HG03520 (cell line): ENCODE data around the gene NT5DC1.
"Not testable (repeated sequence)": the region's sequence is repeated elsewhere in the genome, so short reads cannot be mapped to it uniquely, and the experiment has no call there.

ENCODE experiments used
- ATAC-seq: cut with Tn5 transposase; IDR thresholded peaks from one replicate; pipeline ENCODE4 v1.9.1; 2021; ENCODE audit warnings: mild to moderate bottlenecking, moderate library complexity; ENCODE audit not compliant: unreplicated experiment

The NT5DC1 gene

GRCh38 chr6:116088946-116089345 lies 11.7 kb upstream of the NT5DC1 start:
- ATAC-seq, result no peak

GRCh38 chr6:116090251-116090650 lies 10.4 kb upstream of the NT5DC1 start:
- peak; percentile 63 for ATAC-seq

DNA sequence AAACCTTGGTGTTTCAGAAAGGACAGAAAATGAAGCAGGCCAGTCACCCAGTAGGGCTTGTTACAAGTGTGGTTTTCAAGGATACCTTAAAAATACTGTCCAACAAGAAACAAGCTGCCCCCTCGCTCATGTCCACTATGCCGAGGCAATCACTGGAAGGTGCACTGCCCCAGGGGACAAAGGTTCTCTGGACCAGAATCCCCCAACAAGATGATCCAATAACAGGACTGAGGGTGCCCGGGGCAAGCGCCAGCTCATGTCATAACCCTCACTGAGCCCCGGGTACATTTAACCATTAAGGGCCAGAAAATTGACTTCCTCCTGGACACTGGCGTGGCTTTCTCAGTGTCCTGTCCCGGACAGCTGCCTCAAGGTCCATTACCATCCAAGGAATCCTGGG lies 6.6 kb upstream of the NT5DC1 start:
- ATAC-seq, result no peak

- not testable (repeated sequence) for ATAC-seq
Measured at GRCh38 chr6:116096048-116096759, 4.4 kb upstream of the NT5DC1 start.

DNA sequence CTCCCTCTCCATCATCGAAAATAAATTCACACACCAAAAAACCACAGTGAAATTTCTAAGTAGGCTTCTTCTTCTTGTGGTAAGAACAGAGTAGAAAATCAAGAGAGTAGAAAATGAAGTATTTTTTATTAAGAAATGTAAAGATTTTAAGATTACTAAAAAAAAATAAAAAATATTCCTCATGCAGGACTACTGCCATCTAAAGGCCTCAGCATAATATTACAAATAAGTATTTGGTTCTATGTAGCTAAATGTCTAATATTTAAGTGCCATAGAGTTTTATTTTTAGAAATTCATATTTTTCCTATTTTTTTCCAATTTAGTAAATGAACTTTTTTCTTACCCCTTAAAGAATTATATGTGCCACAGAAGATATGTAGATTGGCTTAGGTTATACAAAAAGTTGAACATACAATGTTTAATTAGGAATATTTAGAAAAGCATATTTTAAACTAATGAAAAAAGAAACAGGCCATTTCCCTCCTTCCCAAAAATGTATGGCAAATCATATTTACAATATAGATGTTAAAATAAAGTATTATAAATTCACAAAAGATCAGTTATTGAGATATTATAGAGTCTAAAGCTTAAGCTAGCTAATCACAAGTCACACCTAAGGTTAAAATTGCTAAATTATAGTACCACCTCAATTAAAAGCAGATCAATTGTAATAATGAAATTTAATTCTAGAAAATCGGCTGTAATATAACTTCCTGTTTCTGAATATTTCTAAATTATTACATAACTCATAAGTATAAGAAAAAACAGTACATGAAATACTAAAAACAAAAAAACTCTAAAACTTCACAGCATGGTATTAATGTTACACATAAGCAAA lies 3.5 kb upstream of the NT5DC1 start:
- ATAC-seq, result no peak

- no peak for ATAC-seq
Measured at GRCh38 chr6:116099036-116099435, 1.6 kb upstream of the NT5DC1 start.

GRCh38 chr6:116101302-116101718 lies 657 bp downstream of the NT5DC1 start:
- no peak for ATAC-seq

- no peak for ATAC-seq
Measured at GRCh38 chr6:116101790-116102189, 1.1 kb downstream of the NT5DC1 start.

- no peak for ATAC-seq
Measured at GRCh38 chr6:116102873-116103272, 2.2 kb downstream of the NT5DC1 start.

- ATAC-seq, result no peak
Measured at GRCh38 chr6:116104636-116105035, 4.0 kb downstream of the NT5DC1 start.

DNA sequence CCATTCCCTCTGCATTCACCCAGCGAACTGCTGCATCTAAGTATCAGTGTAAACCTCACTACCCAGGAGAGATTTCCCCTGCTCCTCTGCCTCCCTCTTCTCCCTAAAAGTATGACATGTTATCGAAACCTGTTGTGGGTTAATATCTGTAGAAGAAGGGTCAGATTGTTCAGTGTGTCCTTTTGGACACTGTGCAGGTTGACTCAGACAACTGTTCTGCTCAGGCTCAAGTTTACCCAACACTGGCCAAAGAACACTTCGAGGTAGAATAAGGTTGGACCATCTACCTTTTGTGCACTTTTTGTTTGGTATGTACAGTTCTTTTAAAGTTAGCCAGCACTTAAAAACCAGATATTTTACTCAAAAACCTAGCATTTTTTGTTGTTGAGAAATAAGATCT lies 4.6 kb downstream of the NT5DC1 start:
- ATAC-seq, result no peak

DNA sequence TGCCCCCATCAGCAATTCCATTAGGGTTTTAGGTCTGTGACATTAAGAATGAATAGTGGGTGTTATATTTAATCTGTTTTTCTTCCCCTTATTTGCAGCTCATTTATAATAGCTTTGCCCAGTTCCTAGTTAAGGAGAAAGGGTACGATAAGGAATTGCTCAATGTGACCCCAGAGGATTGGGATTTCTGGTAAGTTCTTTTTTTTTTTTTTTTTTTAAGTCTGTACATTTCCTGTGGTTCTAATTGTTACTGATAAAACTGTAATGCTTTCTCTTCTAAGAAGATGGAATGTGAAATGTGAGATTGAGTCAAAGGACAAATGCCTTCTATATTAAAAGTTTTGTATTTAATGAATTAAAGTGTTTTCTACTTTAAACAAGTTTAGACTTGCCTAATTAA lies 5.5 kb downstream of the NT5DC1 start:
- no peak for ATAC-seq

DNA sequence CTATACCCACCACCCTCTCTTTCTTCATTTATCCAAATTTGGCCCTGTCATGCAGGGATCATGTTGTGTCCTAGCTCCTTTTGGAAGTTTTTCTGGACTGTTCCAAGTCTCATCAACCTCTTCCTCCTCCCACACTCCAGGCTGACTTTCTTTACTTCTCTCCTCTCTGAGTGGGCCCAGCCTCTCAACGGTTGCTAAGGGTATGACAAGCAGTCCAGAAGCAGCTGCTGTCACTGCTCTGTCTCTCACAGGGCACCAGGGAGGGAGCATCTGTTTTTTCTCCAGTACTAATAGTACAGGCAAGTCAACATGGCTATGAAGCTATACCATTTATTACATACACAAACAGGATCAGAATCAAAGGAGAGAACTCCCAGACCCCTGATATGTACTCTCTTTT lies 8.2 kb downstream of the NT5DC1 start:
- ATAC-seq, result no peak

GRCh38 chr6:116111552-116112528 lies 11.2 kb downstream of the NT5DC1 start:
- ATAC-seq, result peak; percentile 64

GRCh38 chr6:116113386-116113785 lies 12.7 kb downstream of the NT5DC1 start:
- no peak for ATAC-seq

GRCh38 chr6:116115781-116116180 lies 15.1 kb downstream of the NT5DC1 start:
- ATAC-seq, result no peak

DNA sequence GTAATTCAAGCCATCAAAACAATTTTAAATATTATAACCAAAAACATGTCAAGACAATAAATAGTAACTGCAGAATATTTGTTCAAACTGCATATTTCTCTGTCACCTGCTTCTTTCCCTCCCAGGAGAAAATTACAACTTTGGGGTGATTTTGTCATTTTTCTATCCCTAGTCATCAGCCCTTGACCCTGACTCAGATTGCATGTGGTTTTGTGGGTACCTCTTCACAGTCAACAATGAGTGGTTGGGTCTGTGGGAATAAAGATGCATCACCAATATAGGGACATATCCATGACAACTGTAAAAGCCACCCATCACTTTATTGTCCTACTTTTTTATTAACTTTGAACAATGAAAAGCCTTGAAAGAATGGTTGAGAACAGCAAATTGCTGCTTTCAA lies 18.0 kb downstream of the NT5DC1 start:
- no peak for ATAC-seq

DNA sequence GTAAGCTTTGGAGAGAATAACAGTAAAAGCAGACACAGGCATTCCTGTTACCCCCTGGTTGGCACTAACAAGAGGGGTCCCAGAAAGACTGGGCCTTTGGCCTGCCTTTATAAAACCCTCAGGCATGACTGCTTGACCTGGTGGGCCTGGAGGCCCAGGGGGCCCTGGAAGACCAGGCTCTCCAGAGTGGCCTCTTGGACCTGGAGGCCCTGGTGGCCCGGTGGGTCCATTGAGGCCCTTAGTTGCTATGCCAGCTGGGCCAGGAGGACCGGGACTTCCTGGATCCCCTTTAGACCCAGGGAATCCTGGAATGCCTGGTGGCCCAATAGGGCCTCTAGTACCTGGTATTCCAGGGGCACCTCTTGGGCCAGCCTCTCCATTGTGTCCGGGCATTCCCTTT lies 19.8 kb downstream of the NT5DC1 start:
- no peak for ATAC-seq

GRCh38 chr6:116126032-116126431 lies 25.4 kb downstream of the NT5DC1 start, which contains the start of gene COL10A1:
Gene COL10A1, minus strand, starts transcription at chr6:116126132. Its CDS starts 640 bp downstream, at chr6:116125492.
- ATAC-seq, result no peak

DNA sequence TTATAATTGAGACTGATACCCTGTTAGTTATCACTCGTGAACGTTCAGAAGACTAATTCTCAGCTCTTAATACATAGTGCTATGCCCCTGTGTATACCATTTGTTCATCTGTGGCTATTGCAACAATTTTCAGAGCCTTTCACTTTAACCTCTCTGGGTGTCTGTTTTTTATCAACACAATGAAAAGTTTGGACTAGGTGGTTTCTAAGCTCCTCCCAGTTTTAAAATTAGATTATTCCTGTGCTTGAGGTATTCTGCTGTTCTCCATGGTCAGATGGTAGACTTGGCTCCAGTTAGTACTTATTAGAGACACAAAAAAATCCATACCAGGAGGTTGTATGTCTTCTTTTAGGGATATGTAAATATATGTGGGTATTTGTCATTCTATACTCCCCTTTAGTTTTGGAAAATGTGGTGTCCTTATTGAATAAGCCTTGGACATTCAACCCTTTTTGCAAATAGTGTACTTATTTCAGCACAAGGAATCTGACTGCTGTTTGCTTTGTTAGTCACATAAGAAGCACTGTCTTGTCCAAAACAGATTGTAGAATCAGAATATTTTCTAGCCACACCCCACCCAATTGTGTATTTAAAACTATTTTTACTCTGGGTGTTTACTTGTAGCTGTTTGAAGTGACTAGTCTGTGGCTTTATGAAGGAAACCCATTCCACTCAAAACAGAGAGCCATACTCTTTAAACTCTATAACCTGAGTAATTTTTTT lies 27.3 kb downstream of the NT5DC1 start:
- ATAC-seq, result no peak
